ENCODE results near the gene PCBD2. TPM values are rescaled to one million over a fixed set of nuclear protein-coding genes. Genes with fewer than 3 reads are reported as not detected.

The PCBD2 gene
- total and polyA plus RNA-seq, 2 of the 4 experiments (the other 2 are of a cell fraction): 2.2 to 2.7 TPM

GRCh38 chr5:134938030-134938429 is 33.1 kb downstream of the PCBD2 start:
- CTCF ChIA-PET: interaction anchor here (1.4 kb wide), 1 partner anchor 10 kb away, joined by 3 read pairs; no protein-coding TSS in a partner anchor
- H2BK120ac ChIP-seq (ENCODE audit: low read depth, low read length): no peak overlapping the region

More at GRCh38 chr5:134938030-134938429, 33.1 kb downstream of the PCBD2 start:
- BruUV-seq (replicated peaks): no TSS peak
- no peak overlapping the region; the same call in 1 of the 2 replicates for H3K14ac ChIP-seq (replicated peaks; ENCODE audit: low read depth, low read length)
- DNase-seq (no peak), ATAC-seq (ENCODE audit: low read depth) (no peak)
- no peak overlapping the region; the same call in 1 of the 2 replicates for H2AK5ac ChIP-seq (ENCODE audit: low read depth, low read length)
- no peak overlapping the region; the same call in 1 of the 2 replicates for H3K23ac ChIP-seq (ENCODE audit: low read depth, low read length)
- no CpG with 5 or more reads among the region's 6 CpGs for WGBS, 2 experiments (ENCODE audit: extremely low coverage in 2 of 2, insufficient read length in 1 of 2)
- H3K18ac ChIP-seq (ENCODE audit: low read depth, low read length): no peak overlapping the region
- H2BK5ac ChIP-seq (ENCODE audit: low read depth, low read length, poor library complexity, severe bottlenecking): no peak overlapping the region
- no peak overlapping the region for H2AK9ac ChIP-seq (replicated peaks; ENCODE audit: low read depth, low read length, poor library complexity)
- no peaks in the 10 kb centered on the region for H3K27me3 ChIP-seq (ENCODE audit: control insufficient read depth, insufficient read depth, low read length)
- no peak overlapping the region for H3K4me2 ChIP-seq (ENCODE audit: low read depth, low read length)
- H4K8ac ChIP-seq (ENCODE audit: low read depth in 2 of 2, low read length in 2 of 2): no peak overlapping the region
- POLR2A ChIA-PET (ENCODE audit: unreplicated experiment): no interaction called here
- H3K79me1 ChIP-seq (ENCODE audit: low read depth in 1 of 2, low read length in 2 of 2): no peaks in the 10 kb centered on the region
- no peaks in the 10 kb centered on the region for H3K9me3 ChIP-seq (ENCODE audit: control insufficient read depth, insufficient read depth, low read length)
- no peak overlapping the region for H3K56ac ChIP-seq (ENCODE audit: extremely low read depth, insufficient read depth, low read length)
- no peak overlapping the region for H2BK20ac ChIP-seq (ENCODE audit: low read depth, low read length)
- in situ Hi-C loops (cut with MboI; ENCODE audit: low sequenced_read_pairs): no loop called here
- H3K27ac ChIP-seq (ENCODE audit: insufficient read depth, low read length): no peak overlapping the region
- no peak overlapping the region for H3K9ac ChIP-seq (ENCODE audit: low read depth, low read length)
- H3K9me1 ChIP-seq (ENCODE audit: insufficient read depth, low read length): peaks cover 3% of the 10 kb centered on the region
- TF ChIP-seq CEBPB (IDR thresholded peaks at IDR 0.05; ENCODE audit: low read depth, low read length) (no peak), USF2 (IDR thresholded peaks at IDR 0.05; ENCODE audit: low read depth, low read length) (no peak), CHD1 (IDR thresholded peaks at IDR 0.05; ENCODE audit: low read depth, low read length) (no peak), RFX5 (IDR thresholded peaks at IDR 0.05; ENCODE audit: low read depth, low read length) (no peak), SMC3 (IDR thresholded peaks at IDR 0.05; ENCODE audit: low read depth, low read length) (no peak), BHLHE40 (IDR thresholded peaks at IDR 0.05; ENCODE audit: low read depth, low read length) (no peak)
- TF ChIP-seq, protein P1, sequence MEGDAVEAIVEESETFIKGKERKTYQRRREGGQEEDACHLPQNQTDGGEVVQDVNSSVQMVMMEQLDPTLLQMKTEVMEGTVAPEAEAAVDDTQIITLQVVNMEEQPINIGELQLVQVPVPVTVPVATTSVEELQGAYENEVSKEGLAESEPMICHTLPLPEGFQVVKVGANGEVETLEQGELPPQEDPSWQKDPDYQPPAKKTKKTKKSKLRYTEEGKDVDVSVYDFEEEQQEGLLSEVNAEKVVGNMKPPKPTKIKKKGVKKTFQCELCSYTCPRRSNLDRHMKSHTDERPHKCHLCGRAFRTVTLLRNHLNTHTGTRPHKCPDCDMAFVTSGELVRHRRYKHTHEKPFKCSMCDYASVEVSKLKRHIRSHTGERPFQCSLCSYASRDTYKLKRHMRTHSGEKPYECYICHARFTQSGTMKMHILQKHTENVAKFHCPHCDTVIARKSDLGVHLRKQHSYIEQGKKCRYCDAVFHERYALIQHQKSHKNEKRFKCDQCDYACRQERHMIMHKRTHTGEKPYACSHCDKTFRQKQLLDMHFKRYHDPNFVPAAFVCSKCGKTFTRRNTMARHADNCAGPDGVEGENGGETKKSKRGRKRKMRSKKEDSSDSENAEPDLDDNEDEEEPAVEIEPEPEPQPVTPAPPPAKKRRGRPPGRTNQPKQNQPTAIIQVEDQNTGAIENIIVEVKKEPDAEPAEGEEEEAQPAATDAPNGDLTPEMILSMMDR (conservative IDR thresholded peaks at IDR 0.05; ENCODE audit: low read depth, low read length): no peak
- no peak overlapping the region for H2AFZ ChIP-seq (replicated peaks; ENCODE audit: low read length, poor library complexity)
- H3K36me3 ChIP-seq (ENCODE audit: control insufficient read depth, insufficient read depth, low read length): peaks cover 6% of the 10 kb centered on the region
- H3K4me1 ChIP-seq (ENCODE audit: control insufficient read depth, insufficient read depth, low read length): no peaks in the 10 kb centered on the region
- no peak overlapping the region for H4K91ac ChIP-seq (ENCODE audit: insufficient read depth, low read depth, low read length)
- no peaks in the 10 kb centered on the region for H4K20me1 ChIP-seq (ENCODE audit: insufficient read depth, low read length)
- dilution Hi-C loops (cut with HindIII; ENCODE audit: low sequenced_read_pairs, unreplicated experiment): no loop called here
- no peak overlapping the region for H3K4me3 ChIP-seq (ENCODE audit: insufficient read depth, low read depth, low read length)
- H4K5ac ChIP-seq (ENCODE audit: low read depth, low read length): no peak overlapping the region
- intact Hi-C loops (cut with micrococcal nuclease): loop anchor here (10.0 kb wide), 1 partner anchor 57 kb away; no protein-coding TSS in a partner anchor
- no peak overlapping the region for H2BK15ac ChIP-seq (ENCODE audit: low read depth, low read length)
- H3K4ac ChIP-seq (ENCODE audit: low read depth, low read length): no peak overlapping the region

Measured in IMR-90 (cell line).